ENCODE measurements around the gene DNAH11.

DNAH11 gene

GRCh38 chr7:21903020-21903786 lies 360.4 kb downstream of the DNAH11 start:
- no peak for DNase-seq (ENCODE audit: low read depth)
- no peak overlapping the region for H3K4me3 ChIP-seq (ENCODE audit: low read depth, low read length)
- TF ChIP-seq CTCF (IDR thresholded peaks at IDR 0.05; ENCODE audit: low read depth, low read length, missing control alignments) = no peak

GRCh38 chr7:21908746-21909145 lies 365.9 kb downstream of the DNAH11 start:
- DNase-seq (ENCODE audit: low read depth) = no peak
- no peak for TF ChIP-seq CTCF (IDR thresholded peaks at IDR 0.05; ENCODE audit: low read depth, low read length, missing control alignments)
- H3K4me3 ChIP-seq (ENCODE audit: low read depth, low read length) = no peak overlapping the region

GRCh38 chr7:21910253-21910652 lies 367.4 kb downstream of the DNAH11 start:
- H3K4me3 ChIP-seq (ENCODE audit: low read depth, low read length) = no peak overlapping the region
- no peak for DNase-seq (ENCODE audit: low read depth)
- no peak for TF ChIP-seq CTCF (IDR thresholded peaks at IDR 0.05; ENCODE audit: low read depth, low read length, missing control alignments)

GRCh38 chr7:21911341-21911875 lies 368.6 kb downstream of the DNAH11 start:
- DNase-seq (ENCODE audit: low read depth) = no peak
- no peak overlapping the region for H3K4me3 ChIP-seq (ENCODE audit: low read depth, low read length)
- TF ChIP-seq CTCF (IDR thresholded peaks at IDR 0.05; ENCODE audit: low read depth, low read length, missing control alignments) = no peak

GRCh38 chr7:21912305-21912704 lies 369.5 kb downstream of the DNAH11 start:
- H3K4me3 ChIP-seq (ENCODE audit: low read depth, low read length) = no peak overlapping the region
- no peak for TF ChIP-seq CTCF (IDR thresholded peaks at IDR 0.05; ENCODE audit: low read depth, low read length, missing control alignments)
- no peak for DNase-seq (ENCODE audit: low read depth)

- no peak for TF ChIP-seq CTCF (IDR thresholded peaks at IDR 0.05; ENCODE audit: low read depth, low read length, missing control alignments)
- DNase-seq (ENCODE audit: low read depth) = no peak
- H3K4me3 ChIP-seq (ENCODE audit: low read depth, low read length) = no peak overlapping the region
Measured at GRCh38 chr7:21912931-21913780, 370.3 kb downstream of the DNAH11 start.
